ENCODE measurements around the gene CGB7.
"Not testable (repeated sequence)": the region's sequence is repeated elsewhere in the genome, so short reads cannot be mapped to it uniquely, and the experiment has no call there.

CGB7 gene

GRCh38 chr19:49031642-49032301 lies 25.8 kb downstream of the CGB7 start, which contains the start of gene CGB2:
TSS of gene CGB2 (plus strand) at chr19:49031890. CDS start at chr19:49032096, 206 bp downstream.
- not testable (repeated sequence) for H3K27ac ChIP-seq (ENCODE audit: low read length); H3K27me3 ChIP-seq (ENCODE audit: low read depth, low read length); H3K9me3 ChIP-seq (ENCODE audit: control insufficient read depth in 1 of 2, low read length in 2 of 2); H3K4me1 ChIP-seq (ENCODE audit: control insufficient read depth in 1 of 2, insufficient read depth in 2 of 2, low read length in 2 of 2); H3K36me3 ChIP-seq (ENCODE audit: control insufficient read depth in 1 of 2, insufficient read depth in 2 of 2, low read length in 2 of 2); H3K4me3 ChIP-seq (ENCODE audit: low read depth in 1 of 2, low read length in 2 of 2)

GRCh38 chr19:49030323-49030722 lies 27.2 kb downstream of the CGB7 start:
- not testable (repeated sequence) for H3K36me3 ChIP-seq (ENCODE audit: control insufficient read depth in 1 of 2, insufficient read depth in 2 of 2, low read length in 2 of 2); H3K27ac ChIP-seq (ENCODE audit: low read length); H3K9me3 ChIP-seq (ENCODE audit: control insufficient read depth in 1 of 2, low read length in 2 of 2); H3K27me3 ChIP-seq (ENCODE audit: low read depth, low read length); H3K4me3 ChIP-seq (ENCODE audit: low read depth in 1 of 2, low read length in 2 of 2); H3K4me1 ChIP-seq (ENCODE audit: control insufficient read depth in 1 of 2, insufficient read depth in 2 of 2, low read length in 2 of 2)

GRCh38 chr19:49029749-49030148 lies 27.8 kb downstream of the CGB7 start:
- not testable (repeated sequence) for H3K27me3 ChIP-seq (ENCODE audit: low read depth, low read length); H3K4me1 ChIP-seq (ENCODE audit: control insufficient read depth in 1 of 2, insufficient read depth in 2 of 2, low read length in 2 of 2); H3K9me3 ChIP-seq (ENCODE audit: control insufficient read depth in 1 of 2, low read length in 2 of 2); H3K4me3 ChIP-seq (ENCODE audit: low read depth in 1 of 2, low read length in 2 of 2); H3K36me3 ChIP-seq (ENCODE audit: control insufficient read depth in 1 of 2, insufficient read depth in 2 of 2, low read length in 2 of 2); H3K27ac ChIP-seq (ENCODE audit: low read length)

- H3K27me3 ChIP-seq (ENCODE audit: low read depth, low read length); H3K4me3 ChIP-seq (ENCODE audit: low read depth in 1 of 2, low read length in 2 of 2); H3K9me3 ChIP-seq (ENCODE audit: control insufficient read depth in 1 of 2, low read length in 2 of 2); H3K27ac ChIP-seq (ENCODE audit: low read length); H3K36me3 ChIP-seq (ENCODE audit: control insufficient read depth in 1 of 2, insufficient read depth in 2 of 2, low read length in 2 of 2); H3K4me1 ChIP-seq (ENCODE audit: control insufficient read depth in 1 of 2, insufficient read depth in 2 of 2, low read length in 2 of 2): not testable (repeated sequence)
These were observed 28.9 kb downstream of the CGB7 start for GRCh38 chr19:49028686-49029085.

- not testable (repeated sequence) for H3K27me3 ChIP-seq (ENCODE audit: low read depth, low read length); H3K36me3 ChIP-seq (ENCODE audit: control insufficient read depth in 1 of 2, insufficient read depth in 2 of 2, low read length in 2 of 2); H3K9me3 ChIP-seq (ENCODE audit: control insufficient read depth in 1 of 2, low read length in 2 of 2); H3K4me1 ChIP-seq (ENCODE audit: control insufficient read depth in 1 of 2, insufficient read depth in 2 of 2, low read length in 2 of 2); H3K27ac ChIP-seq (ENCODE audit: low read length); H3K4me3 ChIP-seq (ENCODE audit: low read depth in 1 of 2, low read length in 2 of 2)
These were observed 31.9 kb downstream of the CGB7 start for GRCh38 chr19:49025599-49025998.

- not testable (repeated sequence) for H3K27me3 ChIP-seq (ENCODE audit: low read depth, low read length); H3K4me3 ChIP-seq (ENCODE audit: low read depth in 1 of 2, low read length in 2 of 2); H3K36me3 ChIP-seq (ENCODE audit: control insufficient read depth in 1 of 2, insufficient read depth in 2 of 2, low read length in 2 of 2); H3K4me1 ChIP-seq (ENCODE audit: control insufficient read depth in 1 of 2, insufficient read depth in 2 of 2, low read length in 2 of 2); H3K27ac ChIP-seq (ENCODE audit: low read length); H3K9me3 ChIP-seq (ENCODE audit: control insufficient read depth in 1 of 2, low read length in 2 of 2)
These were observed 32.5 kb downstream of the CGB7 start for GRCh38 chr19:49025088-49025487.

GRCh38 chr19:49024233-49024632 lies 33.3 kb downstream of the CGB7 start, which contains the start of gene CGB3:
TSS of gene CGB3 (minus strand) at chr19:49024333. CDS start at chr19:49023971, 362 bp downstream.
- H3K4me1 ChIP-seq (ENCODE audit: control insufficient read depth in 1 of 2, insufficient read depth in 2 of 2, low read length in 2 of 2); H3K27me3 ChIP-seq (ENCODE audit: low read depth, low read length); H3K9me3 ChIP-seq (ENCODE audit: control insufficient read depth in 1 of 2, low read length in 2 of 2); H3K4me3 ChIP-seq (ENCODE audit: low read depth in 1 of 2, low read length in 2 of 2); H3K36me3 ChIP-seq (ENCODE audit: control insufficient read depth in 1 of 2, insufficient read depth in 2 of 2, low read length in 2 of 2); H3K27ac ChIP-seq (ENCODE audit: low read length): not testable (repeated sequence)

GRCh38 chr19:49022116-49022515 lies 35.4 kb downstream of the CGB7 start:
- Histone ChIP-seq H3K4me3 (ENCODE audit: low read depth in 1 of 2, low read length in 2 of 2) (no peak overlapping the region), H3K9me3 (ENCODE audit: control insufficient read depth in 1 of 2, low read length in 2 of 2) (no peaks in the 10 kb centered on the region), H3K27ac (ENCODE audit: low read length) (no peak overlapping the region), H3K4me1 (ENCODE audit: control insufficient read depth in 1 of 2, insufficient read depth in 2 of 2, low read length in 2 of 2) (peaks cover 0 to 22% of the 10 kb centered on the region in 2 donors), H3K36me3 (ENCODE audit: control insufficient read depth in 1 of 2, insufficient read depth in 2 of 2, low read length in 2 of 2) (no peaks in the 10 kb centered on the region), H3K27me3 (ENCODE audit: low read depth, low read length) (peaks cover 8% of the 10 kb centered on the region)

- Histone ChIP-seq H3K27ac (ENCODE audit: low read length) (no peak overlapping the region), H3K9me3 (ENCODE audit: control insufficient read depth in 1 of 2, low read length in 2 of 2) (no peaks in the 10 kb centered on the region), H3K4me3 (ENCODE audit: low read depth in 1 of 2, low read length in 2 of 2) (no peak overlapping the region), H3K27me3 (ENCODE audit: low read depth, low read length) (peaks cover 8% of the 10 kb centered on the region), H3K4me1 (ENCODE audit: control insufficient read depth in 1 of 2, insufficient read depth in 2 of 2, low read length in 2 of 2) (peaks cover 0 to 22% of the 10 kb centered on the region in 2 donors), H3K36me3 (ENCODE audit: control insufficient read depth in 1 of 2, insufficient read depth in 2 of 2, low read length in 2 of 2) (peaks cover 0 to 2% of the 10 kb centered on the region in 2 donors)
These were observed 36.3 kb downstream of the CGB7 start for GRCh38 chr19:49020931-49021895.

- peaks cover 0 to 22% of the 10 kb centered on the region in 2 donors for H3K4me1 ChIP-seq (ENCODE audit: control insufficient read depth in 1 of 2, insufficient read depth in 2 of 2, low read length in 2 of 2)
- H3K4me3 ChIP-seq (ENCODE audit: low read depth in 1 of 2, low read length in 2 of 2) = no peak overlapping the region
- H3K9me3 ChIP-seq (ENCODE audit: control insufficient read depth in 1 of 2, low read length in 2 of 2) = no peaks in the 10 kb centered on the region
- peaks cover 8% of the 10 kb centered on the region for H3K27me3 ChIP-seq (ENCODE audit: low read depth, low read length)
- no peak overlapping the region for H3K27ac ChIP-seq (ENCODE audit: low read length)
- peaks cover 0 to 11% of the 10 kb centered on the region in 2 donors for H3K36me3 ChIP-seq (ENCODE audit: control insufficient read depth in 1 of 2, insufficient read depth in 2 of 2, low read length in 2 of 2)
These were observed 37.2 kb downstream of the CGB7 start for GRCh38 chr19:49020342-49020741.

GRCh38 chr19:49019242-49019932 lies 38.2 kb downstream of the CGB7 start:
- Histone ChIP-seq H3K36me3 (ENCODE audit: control insufficient read depth in 1 of 2, insufficient read depth in 2 of 2, low read length in 2 of 2) (peaks cover 0 to 21% of the 10 kb centered on the region in 2 donors), H3K4me1 (ENCODE audit: control insufficient read depth in 1 of 2, insufficient read depth in 2 of 2, low read length in 2 of 2) (peaks cover 0 to 22% of the 10 kb centered on the region in 2 donors), H3K27me3 (ENCODE audit: low read depth, low read length) (peaks cover 8% of the 10 kb centered on the region), H3K9me3 (ENCODE audit: control insufficient read depth in 1 of 2, low read length in 2 of 2) (no peaks in the 10 kb centered on the region), H3K27ac (ENCODE audit: low read length) (no peak overlapping the region), H3K4me3 (ENCODE audit: low read depth in 1 of 2, low read length in 2 of 2) (peak overlapping the region; percentile 7 to 69)

All from muscle layer of duodenum (tissue), 2 donors.